ENCODE data around the gene GRIK4.

Gene GRIK4

DNA sequence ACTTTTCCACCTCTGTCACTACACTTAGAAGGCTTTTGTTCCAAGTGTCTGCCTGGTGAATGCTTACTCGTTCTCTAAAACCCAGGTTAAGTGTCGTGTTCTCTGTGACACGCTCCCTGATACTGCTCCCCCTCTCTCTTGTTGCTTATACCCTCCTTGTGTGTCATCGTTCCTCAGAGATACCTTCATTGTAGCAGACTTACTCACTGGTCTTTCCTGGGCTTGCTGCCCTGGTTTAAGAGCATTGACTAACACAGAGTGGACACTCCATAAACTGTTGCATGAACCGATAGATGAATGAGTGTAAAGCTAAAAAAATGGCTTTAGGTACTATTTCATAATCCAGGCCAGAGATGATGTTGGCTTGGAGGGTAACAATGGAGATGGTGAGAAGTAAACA is 171.3 kb downstream of the GRIK4 start:
- H3K4me3 ChIP-seq (ENCODE audit: low read depth, low read length), result no peak overlapping the region
- DNase-seq (ENCODE audit: low read depth), result no peak

DNA sequence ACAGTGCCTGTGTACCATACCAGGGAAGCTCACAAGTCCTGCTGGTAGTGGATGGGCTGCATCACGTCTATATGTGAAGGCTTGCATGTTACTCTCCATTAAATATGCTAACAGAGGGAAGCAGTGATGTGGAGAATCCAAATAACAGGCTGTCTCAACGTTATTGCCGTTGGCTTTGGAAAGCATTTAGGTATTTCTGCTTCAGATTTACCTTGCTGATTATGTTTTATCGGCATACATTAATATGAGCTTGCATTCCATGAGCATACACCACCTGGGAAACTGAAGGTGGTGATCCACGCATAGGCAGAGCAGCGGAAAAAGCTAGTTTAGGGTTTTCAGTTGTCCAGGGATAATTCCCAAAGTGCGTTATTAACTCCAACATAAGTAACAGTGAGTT is 175.0 kb downstream of the GRIK4 start:
- H3K4me3 ChIP-seq (ENCODE audit: low read depth, low read length), result no peak overlapping the region
- DNase-seq (ENCODE audit: low read depth), result no peak

DNA sequence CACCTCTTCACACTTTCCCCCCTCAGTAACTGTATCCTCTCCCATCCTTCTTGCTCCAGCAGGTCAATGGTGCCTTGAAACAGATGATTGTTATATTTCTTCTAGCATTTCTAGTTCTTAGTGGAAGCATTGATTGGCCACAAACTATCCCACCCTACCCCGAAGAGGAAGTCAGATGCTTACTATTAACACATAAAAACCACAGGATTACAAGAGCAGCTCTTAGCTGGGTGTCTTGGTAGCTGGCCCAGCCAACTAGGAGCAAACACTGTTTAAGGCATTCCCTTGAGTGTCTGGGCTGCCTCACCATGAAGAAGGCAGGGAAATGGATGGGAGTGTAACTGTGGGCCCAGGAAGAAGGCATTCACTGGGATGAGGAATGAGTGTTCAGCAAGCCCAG is 176.6 kb downstream of the GRIK4 start:
- no peak for DNase-seq (ENCODE audit: low read depth)
- H3K4me3 ChIP-seq (ENCODE audit: low read depth, low read length), result no peak overlapping the region

DNA sequence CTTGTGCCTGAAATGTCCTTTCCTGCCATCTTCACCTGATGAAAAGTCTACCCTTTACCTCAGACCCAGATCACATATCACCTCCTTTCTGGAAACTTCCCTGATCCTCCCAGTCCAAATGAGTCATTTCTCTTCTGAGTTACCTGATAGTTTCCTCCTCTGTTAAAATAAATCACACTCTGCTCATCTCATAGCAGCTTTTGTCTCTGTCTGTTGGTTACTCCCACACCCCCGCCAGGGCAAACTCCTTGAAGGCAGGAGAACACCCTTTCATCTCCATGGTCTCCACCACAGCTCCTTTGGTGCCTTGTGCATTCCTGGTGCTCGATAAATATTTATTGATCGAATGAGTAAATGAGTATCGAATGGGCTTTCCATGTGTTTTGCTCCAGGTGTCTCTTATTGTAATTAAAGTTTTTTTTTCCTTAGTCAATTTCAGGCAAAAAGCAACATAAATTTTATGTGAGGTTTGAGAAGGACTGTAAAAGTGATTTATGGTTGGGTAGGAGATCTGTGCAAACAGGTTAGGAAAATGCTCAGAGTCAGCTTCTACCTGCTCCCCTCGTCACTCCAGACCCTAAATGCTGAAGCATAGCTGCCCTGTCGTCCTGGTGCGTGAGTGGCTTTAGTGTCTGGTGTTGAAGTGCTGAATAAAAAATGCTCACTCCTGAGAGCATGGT is 178.2 kb downstream of the GRIK4 start:
- H3K4me3 ChIP-seq (ENCODE audit: low read depth, low read length), result no peak overlapping the region
- DNase-seq (ENCODE audit: low read depth), result no peak

- H3K4me3 ChIP-seq (ENCODE audit: low read depth, low read length), result no peak overlapping the region
Observed at GRCh38 chr11:120690406-120690805, 178.9 kb downstream of the GRIK4 start.

GRCh38 chr11:120694726-120695125 is 183.2 kb downstream of the GRIK4 start:
- H3K4me3 ChIP-seq (ENCODE audit: low read depth, low read length), result no peak overlapping the region
- no peak for DNase-seq (ENCODE audit: low read depth)

More at GRCh38 chr11:120690406-120690805, 178.9 kb downstream of the GRIK4 start:
- no peak for DNase-seq (ENCODE audit: low read depth)

GRCh38 chr11:120695426-120695825 is 183.9 kb downstream of the GRIK4 start:
- DNase-seq (ENCODE audit: low read depth), result no peak
- H3K4me3 ChIP-seq (ENCODE audit: low read depth, low read length), result no peak overlapping the region

DNA sequence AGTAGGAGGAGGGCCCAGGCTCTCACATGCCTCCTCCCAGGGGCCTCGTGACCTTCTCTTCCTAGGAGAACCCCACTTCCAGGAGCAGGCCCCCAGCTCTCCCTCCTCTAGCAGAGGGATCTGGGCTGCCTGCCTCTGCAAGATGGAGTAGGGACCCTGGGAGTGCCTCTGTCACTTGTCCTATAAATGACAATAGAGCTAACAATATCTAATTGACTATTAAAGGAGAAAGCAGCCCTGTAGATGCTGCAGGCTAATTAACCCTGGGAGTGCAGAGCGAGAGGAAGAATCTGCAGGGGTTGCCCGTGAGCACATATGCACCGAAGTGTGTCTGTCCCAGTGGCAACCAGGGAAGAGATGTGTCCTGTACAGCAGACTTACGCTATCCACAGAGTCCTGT is 184.4 kb downstream of the GRIK4 start:
- no peak overlapping the region for H3K4me3 ChIP-seq (ENCODE audit: low read depth, low read length)
- DNase-seq (ENCODE audit: low read depth), result no peak

GRCh38 chr11:120696597-120697218 is 185.2 kb downstream of the GRIK4 start:
- no peak for DNase-seq (ENCODE audit: low read depth)
- H3K4me3 ChIP-seq (ENCODE audit: low read depth, low read length), result no peak overlapping the region

DNA sequence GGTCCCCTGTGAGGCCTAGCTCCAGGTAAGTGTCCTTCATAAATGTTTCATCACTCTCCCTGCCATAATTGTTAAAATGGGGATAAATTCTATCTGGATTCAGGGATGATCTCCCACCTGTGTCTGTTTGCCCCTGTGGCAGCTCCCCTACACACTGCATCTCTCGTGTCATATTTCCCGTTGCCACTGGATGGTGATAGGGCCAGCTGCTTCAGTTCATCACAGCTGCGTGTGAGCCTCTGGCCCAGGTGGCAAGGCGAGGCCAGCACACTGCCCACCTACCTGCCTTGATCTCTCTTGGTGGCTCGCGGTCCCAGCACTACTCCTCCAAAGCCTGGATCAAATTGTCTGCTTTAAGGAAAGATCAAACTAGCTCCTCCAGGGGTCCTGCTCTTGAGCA is 187.4 kb downstream of the GRIK4 start:
- no peak overlapping the region for H3K4me3 ChIP-seq (ENCODE audit: low read depth, low read length)
- no peak for DNase-seq (ENCODE audit: low read depth)

DNA sequence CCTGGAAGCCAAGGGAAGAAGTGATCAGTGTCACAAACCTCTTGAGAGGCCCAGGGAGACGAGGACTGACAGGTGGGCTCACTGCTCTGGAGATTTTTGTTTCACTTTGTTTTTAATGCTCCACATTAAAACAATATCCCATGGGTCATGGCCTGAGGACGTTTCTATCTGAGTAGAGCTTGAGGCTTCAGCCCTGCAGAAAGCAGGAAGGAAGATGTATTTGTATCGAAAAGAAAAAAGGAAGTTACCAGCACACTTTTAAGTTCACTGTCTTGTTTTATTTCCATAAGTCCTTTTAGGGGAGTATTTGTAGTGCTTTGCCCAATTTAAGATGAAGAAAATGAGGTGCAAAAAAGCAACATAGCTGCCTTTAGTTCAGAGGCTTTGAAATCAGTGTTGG is 191.1 kb downstream of the GRIK4 start:
- no peak for DNase-seq (ENCODE audit: low read depth)

GRCh38 chr11:120703358-120704152 is 192.0 kb downstream of the GRIK4 start:
- DNase-seq (ENCODE audit: low read depth), result no peak
- no peak overlapping the region for H3K4me3 ChIP-seq (ENCODE audit: low read depth, low read length)

More for the DNA sequence above, 191.1 kb downstream of the GRIK4 start:
- H3K4me3 ChIP-seq (ENCODE audit: low read depth, low read length), result no peak overlapping the region

DNA sequence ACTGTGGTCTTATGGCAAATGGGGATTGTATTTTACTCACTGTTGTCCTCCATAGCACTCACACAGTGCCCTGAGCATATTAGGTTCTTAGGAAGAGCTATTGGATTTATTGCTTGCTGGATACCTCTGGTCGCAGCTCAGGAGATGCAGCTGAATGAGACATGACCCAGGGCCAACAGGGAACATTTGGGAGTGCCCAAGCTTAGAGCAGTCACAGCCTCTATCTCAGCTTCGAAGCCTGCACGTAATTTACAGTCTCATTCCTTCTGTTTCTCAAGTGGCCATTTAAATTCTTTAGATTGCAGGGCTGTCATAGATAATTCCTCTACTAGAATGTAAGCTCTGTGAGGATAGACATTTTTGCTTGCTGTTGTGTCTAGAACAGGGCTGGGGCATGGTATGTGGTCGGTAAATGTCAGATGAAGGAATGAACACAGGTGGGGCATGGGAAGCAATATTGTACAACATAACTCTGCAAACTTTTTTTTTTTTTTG is 192.8 kb downstream of the GRIK4 start:
- DNase-seq (ENCODE audit: low read depth), result no peak

DNA sequence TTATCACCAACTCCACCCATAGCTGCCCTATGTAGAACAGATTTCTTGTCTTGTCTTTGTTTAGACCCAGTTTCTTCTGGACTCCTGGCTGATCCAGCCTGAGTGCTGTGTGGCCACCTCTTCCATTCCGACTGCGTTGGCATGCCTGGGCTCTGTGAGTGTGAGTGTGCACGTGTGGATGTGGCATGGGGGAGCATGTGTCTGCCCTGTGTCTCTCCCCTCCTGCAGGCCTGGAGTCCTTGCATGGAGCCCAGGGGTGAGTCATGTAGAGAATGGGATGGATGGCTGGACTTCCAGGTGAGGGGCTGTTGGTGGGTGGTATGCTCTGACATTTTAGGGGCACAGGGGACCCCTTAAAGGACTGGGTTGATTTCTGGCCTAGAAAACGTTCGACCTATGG is 194.7 kb downstream of the GRIK4 start:
- DNase-seq (ENCODE audit: low read depth), result no peak
- H3K4me3 ChIP-seq (ENCODE audit: low read depth, low read length), result no peak overlapping the region

More for the DNA sequence above, 192.8 kb downstream of the GRIK4 start:
- no peak overlapping the region for H3K4me3 ChIP-seq (ENCODE audit: low read depth, low read length)

- no peak for DNase-seq (ENCODE audit: low read depth)
- H3K4me3 ChIP-seq (ENCODE audit: low read depth, low read length), result no peak overlapping the region
Observed at GRCh38 chr11:120707098-120707497, 195.6 kb downstream of the GRIK4 start.

DNA sequence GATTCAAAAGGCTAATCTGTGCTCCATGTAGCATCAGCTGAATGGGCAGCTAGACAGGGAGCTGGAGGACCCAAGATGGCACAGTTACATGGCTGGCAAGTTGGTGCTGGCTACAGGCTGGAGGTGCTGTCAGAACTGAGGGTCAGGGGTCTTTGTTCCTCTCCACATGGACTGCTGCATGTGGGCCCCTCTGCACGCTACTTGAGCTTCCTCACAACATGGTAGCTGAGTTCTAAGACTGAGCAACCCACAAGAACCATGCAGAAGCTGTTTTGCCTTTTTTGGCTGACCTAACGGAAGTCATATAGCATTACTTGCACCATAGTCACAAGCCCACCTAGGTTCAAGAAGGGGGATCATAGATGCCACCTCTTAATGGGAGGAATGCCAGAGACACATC is 196.1 kb downstream of the GRIK4 start:
- DNase-seq (ENCODE audit: low read depth), result no peak
- no peak overlapping the region for H3K4me3 ChIP-seq (ENCODE audit: low read depth, low read length)

DNA sequence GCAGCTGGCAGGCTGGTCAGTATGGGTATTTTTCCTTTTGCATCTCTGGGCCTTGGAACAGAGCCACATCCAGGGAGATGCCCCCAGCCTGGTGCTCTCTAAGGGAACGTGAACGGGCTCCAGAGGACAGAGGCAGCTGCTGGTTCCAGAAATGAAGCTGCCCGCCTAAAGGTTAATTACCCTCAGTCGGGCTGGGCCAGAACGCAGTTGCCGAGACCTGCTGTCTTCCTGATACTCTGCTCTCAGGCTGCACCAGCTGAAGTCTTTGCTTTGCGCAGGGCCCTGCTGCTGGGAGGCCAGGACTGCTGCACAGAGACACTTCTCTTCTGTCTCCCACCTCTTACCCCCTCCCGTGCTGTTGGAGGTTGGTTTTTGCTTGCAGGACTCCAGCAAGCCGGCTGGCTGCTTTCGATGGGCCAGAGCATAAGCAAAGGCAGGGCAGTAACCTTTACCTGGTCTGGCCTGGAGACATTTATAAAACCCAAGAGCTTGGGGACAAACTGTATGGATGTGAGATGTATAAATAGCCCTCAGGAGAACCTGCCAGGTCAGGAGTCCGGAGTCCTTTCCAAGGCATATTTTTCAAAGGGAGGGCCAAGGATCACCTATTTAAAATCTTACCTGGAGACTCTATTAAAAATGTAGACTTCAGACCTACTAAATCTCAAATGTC is 197.1 kb downstream of the GRIK4 start:
- DNase-seq (ENCODE audit: low read depth), result no peak
- H3K4me3 ChIP-seq (ENCODE audit: low read depth, low read length), result no peak overlapping the region

DNA sequence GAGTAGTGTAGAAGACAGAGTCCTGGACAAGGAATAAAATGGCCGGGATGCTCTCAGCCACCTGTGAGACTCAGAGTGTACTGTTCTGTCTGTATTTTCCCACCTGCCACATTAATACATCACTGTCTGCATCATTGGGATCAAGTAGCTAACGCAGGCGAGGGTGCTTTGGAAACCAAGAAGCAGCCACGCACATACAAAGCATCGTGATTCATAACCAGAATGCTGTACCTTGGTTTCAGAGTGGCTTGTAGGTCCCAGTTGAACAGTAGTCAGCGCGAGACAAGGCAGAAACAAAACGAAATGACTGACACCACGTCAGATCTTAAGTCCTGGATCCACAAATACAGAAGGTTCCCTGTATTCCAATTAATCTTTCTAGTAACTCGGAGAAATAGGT is 198.3 kb downstream of the GRIK4 start:
- no peak overlapping the region for H3K4me3 ChIP-seq (ENCODE audit: low read depth, low read length)
- DNase-seq (ENCODE audit: low read depth), result no peak

- peak; percentile 66 for DNase-seq (ENCODE audit: low read depth)
Observed at GRCh38 chr11:120710354-120711131, 199.0 kb downstream of the GRIK4 start.

More at GRCh38 chr11:120710354-120711131, 199.0 kb downstream of the GRIK4 start:
- no peak overlapping the region for H3K4me3 ChIP-seq (ENCODE audit: low read depth, low read length)

All from skeletal muscle cell (primary cell).